ENCODE data around the gene NPPB. TPM values are rescaled to one million over a fixed set of nuclear protein-coding genes. Genes with fewer than 3 reads are reported as not detected.

The NPPB gene
- total and polyA plus RNA-seq, 2 of the 8 experiments (the other 6 are each of a cell fraction or from before 2014, with no cell fraction given) = 0.36 to 0.91 TPM

GRCh38 chr1:11888877-11889208, 30.1 kb upstream of the NPPB start:
- H3K4me2 ChIP-seq (ENCODE audit: insufficient read depth in 1 of 2, low read depth in 2 of 2, low read length in 2 of 2) = no peak overlapping the region
- no peak overlapping the region for H3K18ac ChIP-seq (ENCODE audit: extremely low read depth, low read length)
- H3K4ac ChIP-seq (replicated peaks; ENCODE audit: insufficient read length, low read depth, low read length) = no peak overlapping the region
- H2BK20ac ChIP-seq (ENCODE audit: low read length) = no peak overlapping the region
- H2BK120ac ChIP-seq (replicated peaks; ENCODE audit: low read depth, low read length) = no peak overlapping the region
- H3K79me1 ChIP-seq (ENCODE audit: low read depth, low read length) = no peaks in the 10 kb centered on the region
- H3K9me3 ChIP-seq (ENCODE audit: insufficient read depth in 2 of 2, low read depth in 1 of 2, low read length in 1 of 2) = no peaks in the 10 kb centered on the region
- H3K4me1 ChIP-seq (replicated peaks in 1 of 4; ENCODE audit: control insufficient read depth in 3 of 4, insufficient read depth in 4 of 4, low read length in 3 of 4) = peaks cover 0 to 3% (median 0%) of the 10 kb centered on the region in 4 experiments; a peak in 2 of 7 replicates
- no peak overlapping the region for H3K27ac ChIP-seq (ENCODE audit: low read depth, low read length)
- H4K5ac ChIP-seq (ENCODE audit: insufficient read length, low read depth, low read length) = no peak overlapping the region
- no peak overlapping the region for H3K23ac ChIP-seq (ENCODE audit: insufficient read length)
- H3K23me2 ChIP-seq (ENCODE audit: low read depth, low read length) = no peaks in the 10 kb centered on the region
- ChIA-PET CTCF (ENCODE audit: partially characterized antibody) (interaction anchor here (0.6 to 4.9 kb wide), 9 partner anchors 9 to 164 kb away, joined by 3 to 27 read pairs (median 3); no protein-coding TSS in a partner anchor), POLR2A (ENCODE audit: partially characterized antibody) (interaction anchor here (1.5 to 5.4 kb wide), 3 partner anchors 20 to 51 kb away, joined by 3 to 46 read pairs (median 3); partner anchors contain the start of gene NPPA)
- no peaks in the 10 kb centered on the region for H4K20me1 ChIP-seq (replicated peaks in 1 of 2; ENCODE audit: control insufficient read depth in 1 of 2, insufficient read depth in 2 of 2, low read length in 2 of 2)
- H3K4me3 ChIP-seq (ENCODE audit: extremely low read depth in 1 of 4, insufficient read depth in 2 of 4, low read depth in 3 of 4, low read length in 4 of 4) = no peak overlapping the region
- H2AK5ac ChIP-seq (ENCODE audit: low read depth, low read length) = no peak overlapping the region
- no peak overlapping the region for H2BK15ac ChIP-seq (ENCODE audit: low read length)
- H3K79me2 ChIP-seq (ENCODE audit: control insufficient read depth in 1 of 2, insufficient read depth in 2 of 2, low read length in 2 of 2) = no peaks in the 10 kb centered on the region
- H2BK5ac ChIP-seq (ENCODE audit: low read depth, low read length) = no peak overlapping the region
- DNase-seq (ENCODE audit: low read depth in 1 of 2, low spot score in 2 of 2) = no peak
- H3K27me3 ChIP-seq (replicated peaks in 1 of 4; ENCODE audit: control insufficient read depth in 3 of 4, extremely low read depth in 1 of 4, insufficient read depth in 3 of 4, low read length in 3 of 4) = no peaks in the 10 kb centered on the region
- H3K56ac ChIP-seq (replicated peaks; ENCODE audit: insufficient read length, low read depth, low read length) = no peak overlapping the region
- no peak overlapping the region for H2AFZ ChIP-seq (ENCODE audit: low read length)
- no peak for TF ChIP-seq EZH2 (IDR thresholded peaks at IDR 0.05; ENCODE audit: low read depth, low read length, severe bottlenecking)
- FAIRE-seq = no peak
- no peak overlapping the region for H4K8ac ChIP-seq (ENCODE audit: extremely low read depth, insufficient read depth, low read length)
- H2BK12ac ChIP-seq (ENCODE audit: low read depth, low read length) = no peak overlapping the region
- no peak overlapping the region for H4K91ac ChIP-seq (replicated peaks; ENCODE audit: insufficient read length, low read length)
- WGBS, 2 experiments (ENCODE audit: extremely low coverage in 1 of 2, insufficient coverage in 1 of 2, insufficient read length in 1 of 2, insufficient replicate concordance in 2 of 2, low coverage in 1 of 2, low lambda C conversion rate in 2 of 2, missing lambda C conversion rate in 1 of 2) = 20% methylated on average over 2 of the region's 3 CpGs; no CpG with 5 or more reads in 1 of the 2 experiments
- H3K14ac ChIP-seq (ENCODE audit: insufficient read length) = no peak overlapping the region
- no peak overlapping the region for H3K9ac ChIP-seq (replicated peaks in 1 of 4; ENCODE audit: extremely low read depth in 1 of 4, low read depth in 3 of 4, low read length in 3 of 4)
- no peaks in the 10 kb centered on the region for H3K36me3 ChIP-seq (ENCODE audit: control insufficient read depth in 2 of 4, insufficient read depth in 4 of 4, low read length in 3 of 4)

Data from H1 (cell line).